GM21717 (cell line): Measurements from ENCODE around the gene PPEF1.

Source experiments
- ATAC-seq: cut with Tn5 transposase; IDR thresholded peaks from one replicate; pipeline ENCODE4 v1.9.1; 2021; ENCODE audit warnings: mild to moderate bottlenecking, moderate library complexity; ENCODE audit not compliant: unreplicated experiment

Gene PPEF1

GRCh38 chrX:18877469-18877868, 170.0 kb downstream of the PPEF1 start:
- ATAC-seq = no peak
